ENCODE measurements around the gene IFI30. TPM values are rescaled to one million over a fixed set of nuclear protein-coding genes. Genes with fewer than 3 reads are reported as not detected.

The IFI30 gene
- total RNA-seq, 4 donors from 2014 or later = 36.3 to 58.4 (median 40.1) TPM

DNA sequence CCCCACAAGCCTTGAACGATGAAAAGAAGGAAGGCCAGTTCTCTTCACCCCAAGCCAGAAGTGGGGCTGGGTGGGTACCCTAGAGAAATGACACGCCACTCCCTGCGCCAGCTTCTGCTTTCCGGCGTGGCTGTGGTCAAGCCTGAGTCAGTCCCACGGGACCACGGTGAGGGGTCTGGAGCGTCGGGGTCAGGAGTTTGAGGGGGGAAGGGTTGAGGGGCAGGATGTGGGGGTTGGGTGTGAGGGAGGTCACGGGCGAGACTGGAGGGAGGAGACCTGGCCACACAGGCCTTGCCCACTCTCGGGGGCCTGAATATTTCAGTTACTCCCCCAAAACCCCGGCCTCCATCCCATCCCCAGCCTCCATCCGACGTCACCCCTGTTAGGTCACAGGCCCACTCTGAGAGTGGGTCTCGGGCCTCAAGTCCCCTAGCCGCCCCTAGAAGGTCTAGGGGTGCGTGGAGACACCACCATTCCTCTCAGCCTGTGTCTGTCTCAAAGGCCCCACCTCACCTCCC, 500 bp upstream of the IFI30 start:
- intact Hi-C loops (cut with DNase I) = no loop called here
- H3K9me3 ChIP-seq = no peaks in the 10 kb centered on the region
- peak in 1 of 2 donors; percentile 32 for DNase-seq
- TF ChIP-seq, protein P1, sequence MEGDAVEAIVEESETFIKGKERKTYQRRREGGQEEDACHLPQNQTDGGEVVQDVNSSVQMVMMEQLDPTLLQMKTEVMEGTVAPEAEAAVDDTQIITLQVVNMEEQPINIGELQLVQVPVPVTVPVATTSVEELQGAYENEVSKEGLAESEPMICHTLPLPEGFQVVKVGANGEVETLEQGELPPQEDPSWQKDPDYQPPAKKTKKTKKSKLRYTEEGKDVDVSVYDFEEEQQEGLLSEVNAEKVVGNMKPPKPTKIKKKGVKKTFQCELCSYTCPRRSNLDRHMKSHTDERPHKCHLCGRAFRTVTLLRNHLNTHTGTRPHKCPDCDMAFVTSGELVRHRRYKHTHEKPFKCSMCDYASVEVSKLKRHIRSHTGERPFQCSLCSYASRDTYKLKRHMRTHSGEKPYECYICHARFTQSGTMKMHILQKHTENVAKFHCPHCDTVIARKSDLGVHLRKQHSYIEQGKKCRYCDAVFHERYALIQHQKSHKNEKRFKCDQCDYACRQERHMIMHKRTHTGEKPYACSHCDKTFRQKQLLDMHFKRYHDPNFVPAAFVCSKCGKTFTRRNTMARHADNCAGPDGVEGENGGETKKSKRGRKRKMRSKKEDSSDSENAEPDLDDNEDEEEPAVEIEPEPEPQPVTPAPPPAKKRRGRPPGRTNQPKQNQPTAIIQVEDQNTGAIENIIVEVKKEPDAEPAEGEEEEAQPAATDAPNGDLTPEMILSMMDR (IDR thresholded peaks at IDR 0.05) = no peak
- TF ChIP-seq POLR2A (IDR thresholded peaks at IDR 0.05) = no peak
- 62 to 69% methylated on average over 11 to 17 of the region's 18 CpGs for WGBS, 2 donors
- peaks cover 4 to 10% of the 10 kb centered on the region in 2 donors for H3K36me3 ChIP-seq
- peak overlapping the region in 1 of 3 donors; percentile 46 for H3K4me3 ChIP-seq (replicated peaks in 1 of 3)
- H3K27ac ChIP-seq = peak overlapping the region; percentile 22 to 89 (median 70)
- H3K27me3 ChIP-seq = no peaks in the 10 kb centered on the region
- H3K4me1 ChIP-seq = peaks cover 5 to 13% of the 10 kb centered on the region in 2 donors

DNA sequence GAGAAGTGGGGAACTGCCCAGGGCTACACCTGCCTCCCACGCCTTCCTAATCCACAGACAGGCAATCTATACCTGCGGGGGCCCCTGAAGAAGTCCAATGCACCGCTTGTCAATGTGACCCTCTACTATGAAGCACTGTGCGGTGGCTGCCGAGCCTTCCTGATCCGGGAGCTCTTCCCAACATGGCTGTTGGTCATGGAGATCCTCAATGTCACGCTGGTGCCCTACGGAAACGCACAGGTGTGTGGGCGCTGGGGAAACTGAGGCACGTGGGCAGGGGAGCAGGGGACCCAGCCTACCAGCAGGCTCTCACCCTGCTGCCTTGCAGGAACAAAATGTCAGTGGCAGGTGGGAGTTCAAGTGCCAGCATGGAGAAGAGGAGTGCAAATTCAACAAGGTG, 1.4 kb downstream of the IFI30 start:
- no peak for DNase-seq
- Histone ChIP-seq H3K27me3 (no peaks in the 10 kb centered on the region), H3K4me1 (peaks cover 5 to 13% of the 10 kb centered on the region in 2 donors), H3K9me3 (no peaks in the 10 kb centered on the region), H3K27ac (no peak overlapping the region), H3K36me3 (no peaks in the 10 kb centered on the region), H3K4me3 (replicated peaks in 1 of 3) (no peak overlapping the region)
- intact Hi-C loops (cut with DNase I) = no loop called here
- 86 to 94% methylated on average over 2 to 10 of the region's 11 CpGs for WGBS, 2 donors
- TF ChIP-seq, protein P1 (IDR thresholded peaks at IDR 0.05) = no peak
- no peak for TF ChIP-seq POLR2A (IDR thresholded peaks at IDR 0.05)

DNA sequence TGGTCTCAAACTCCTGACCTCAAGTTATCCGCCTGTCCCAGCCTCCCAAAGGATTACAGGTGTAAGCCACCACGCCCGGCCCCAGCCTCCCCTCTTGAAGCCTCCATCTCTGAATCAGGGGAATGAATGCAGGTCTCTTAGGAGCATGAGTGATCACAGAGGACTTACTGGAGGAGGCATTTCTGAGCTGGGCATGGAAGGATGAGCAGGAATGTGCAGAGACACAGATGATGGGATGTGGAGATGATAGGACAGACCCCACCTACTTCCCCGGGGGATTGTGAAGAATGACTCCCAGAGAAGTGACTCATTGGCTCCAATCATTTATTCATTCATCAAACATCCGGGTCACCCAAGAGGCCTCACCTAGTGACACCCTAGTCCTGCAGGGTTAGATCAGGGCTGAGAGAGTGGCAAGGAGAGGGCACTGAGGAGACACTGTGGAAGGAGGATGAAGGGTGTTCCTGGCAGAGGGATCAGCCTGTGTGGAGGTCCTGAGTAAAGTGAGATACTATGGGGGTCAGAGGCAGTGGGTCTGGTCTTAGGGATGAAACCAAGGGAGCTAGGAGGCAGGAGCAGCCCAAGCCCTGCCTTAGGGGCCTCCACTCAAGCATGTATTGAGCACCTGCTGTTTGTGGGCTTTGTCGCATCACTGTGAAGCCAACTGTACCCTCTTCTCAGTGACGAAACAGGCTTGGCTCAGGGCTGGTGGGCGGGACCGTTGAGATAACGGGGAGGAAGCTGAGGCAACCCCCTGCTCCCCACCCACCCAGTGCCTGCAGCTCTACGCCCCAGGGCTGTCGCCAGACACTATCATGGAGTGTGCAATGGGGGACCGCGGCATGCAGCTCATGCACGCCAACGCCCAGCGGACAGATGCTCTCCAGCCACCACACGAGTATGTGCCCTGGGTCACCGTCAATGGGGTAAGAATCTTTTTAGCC, 3.0 kb downstream of the IFI30 start:
- H3K4me3 ChIP-seq (replicated peaks in 1 of 3) = no peak overlapping the region
- no peak for DNase-seq

DNA sequence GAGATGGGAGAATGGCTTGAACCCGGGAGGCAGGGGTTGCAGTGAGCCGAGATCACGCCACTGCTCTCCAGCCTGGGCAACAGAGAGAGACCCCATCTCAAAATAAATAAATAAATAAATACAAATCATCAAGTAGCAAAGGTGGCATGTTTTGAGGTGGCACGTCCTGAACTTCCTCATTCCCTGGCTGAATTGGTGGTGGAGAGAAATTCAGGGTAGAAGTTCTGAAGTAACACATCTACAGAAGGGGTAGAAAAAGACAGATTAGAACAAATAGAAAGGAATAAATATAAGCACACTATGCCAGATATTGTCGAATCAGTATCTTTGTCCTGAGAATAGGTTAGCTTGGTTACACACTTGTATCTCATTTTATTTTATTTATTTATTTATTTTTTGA, 6.3 kb downstream of the IFI30 start:
- WGBS, 2 donors = 88 to 90% methylated on average over 5 of the region's 5 CpGs
- no peaks in the 10 kb centered on the region for H3K9me3 ChIP-seq
- TF ChIP-seq POLR2A (IDR thresholded peaks at IDR 0.05) = no peak
- TF ChIP-seq, protein P1 (IDR thresholded peaks at IDR 0.05) = no peak
- no peak for DNase-seq
- no peaks in the 10 kb centered on the region for H3K4me1 ChIP-seq
- intact Hi-C loops (cut with DNase I) = no loop called here
- H3K27ac ChIP-seq = no peak overlapping the region
- H3K4me3 ChIP-seq (replicated peaks in 1 of 3) = no peak overlapping the region
- H3K27me3 ChIP-seq = no peaks in the 10 kb centered on the region
- H3K36me3 ChIP-seq = no peaks in the 10 kb centered on the region

More for the DNA sequence above, 3.0 kb downstream of the IFI30 start:
- H3K36me3 ChIP-seq = no peaks in the 10 kb centered on the region
- WGBS, 2 donors = 86 to 90% methylated on average over 11 to 15 of the region's 19 CpGs
- no peak for TF ChIP-seq POLR2A (IDR thresholded peaks at IDR 0.05)
- TF ChIP-seq, protein P1 (IDR thresholded peaks at IDR 0.05) = no peak
- H3K4me1 ChIP-seq = peaks cover 5 to 13% of the 10 kb centered on the region in 2 donors
- no peak overlapping the region for H3K27ac ChIP-seq
- intact Hi-C loops (cut with DNase I) = no loop called here
- H3K27me3 ChIP-seq = no peaks in the 10 kb centered on the region
- H3K9me3 ChIP-seq = no peaks in the 10 kb centered on the region

DNA sequence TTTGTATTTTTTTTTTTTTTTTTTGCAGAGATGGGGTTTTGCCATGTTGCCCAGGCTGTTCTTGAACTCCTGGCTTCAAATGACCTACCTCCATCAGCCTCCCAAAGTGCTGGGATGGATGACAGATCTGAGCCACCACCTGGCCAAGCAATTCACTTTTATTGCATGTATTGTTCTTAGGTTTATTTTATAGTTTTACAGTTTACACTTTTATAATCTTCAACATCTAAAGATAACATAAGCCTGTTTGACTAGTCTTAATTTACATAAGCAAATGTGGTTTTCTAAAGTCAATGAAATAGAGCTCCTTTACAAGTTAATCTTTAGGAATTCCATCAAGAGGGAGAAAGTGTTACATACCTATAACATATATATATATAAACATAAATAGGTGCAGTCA, 9.9 kb downstream of the IFI30 start:
- no peak overlapping the region for H3K4me3 ChIP-seq (replicated peaks in 1 of 3)
- no peak overlapping the region for H3K27ac ChIP-seq
- H3K9me3 ChIP-seq = no peaks in the 10 kb centered on the region
- TF ChIP-seq POLR2A (IDR thresholded peaks at IDR 0.05) = no peak
- TF ChIP-seq, protein P1 (IDR thresholded peaks at IDR 0.05) = no peak
- no peaks in the 10 kb centered on the region for H3K27me3 ChIP-seq
- DNase-seq = no peak
- intact Hi-C loops (cut with DNase I) = no loop called here
- H3K36me3 ChIP-seq = no peaks in the 10 kb centered on the region
- no peaks in the 10 kb centered on the region for H3K4me1 ChIP-seq

Measured in thyroid gland (tissue), 4 donors.